K562 (cell line): ENCODE data around the gene PRDM4. TPM values are rescaled to one million over a fixed set of nuclear protein-coding genes. Genes with fewer than 3 reads are reported as not detected.

Source experiments
- DIDO1 ChIP-seq: fragments of 450-650 bp; IDR thresholded peaks from 2 replicates; pipeline ENCODE4 v1.6.1; 2016; ENCODE audit warnings: low read depth, missing biosample characterization, missing genetic modification characterization
- ESRRB ChIP-seq: fragments of 250-450 bp; sonication (Bioruptor Pico); IDR thresholded peaks from 2 replicates; pipeline ENCODE4 v1.5.0; 2020; ENCODE audit warnings: mild to moderate bottlenecking, moderate library complexity, borderline replicate concordance
- HMGN3 ChIP-seq: IDR thresholded peaks from 2 replicates; pipeline ENCODE4 v1.6.1; 2011; ENCODE audit warnings: borderline replicate concordance, low read depth, mild to moderate bottlenecking, mixed read lengths, low read length; ENCODE audit not compliant: insufficient read length; ENCODE audit errors: extremely low read depth
- KHSRP ChIP-seq: fragments of 450-650 bp; IDR thresholded peaks from 2 replicates; pipeline ENCODE4 v1.6.1; 2017
- POLR2AphosphoS2 ChIP-seq: IDR thresholded peaks from 2 replicates; pipeline ENCODE4 v1.6.1; 2012; ENCODE audit warnings: low read length, improper control_type of control experiment
- SP1 ChIP-seq: sonication (generic); formaldehyde crosslinking; IDR thresholded peaks from 2 replicates; pipeline ENCODE4 v1.8.1; 2022; ENCODE audit warnings: mild to moderate bottlenecking, missing genetic modification reagents
- TAF9B ChIP-seq: fragments of 450-650 bp; IDR thresholded peaks from 2 replicates; pipeline ENCODE4 v1.6.1; 2018; ENCODE audit warnings: mild to moderate bottlenecking; ENCODE audit not compliant: partially characterized antibody
- polyA plus RNA-seq, 8 experiments: library from polyadenylated mRNA; depleted of rRNA in 4 of 8; stranded (reverse) in 5 of 8; unstranded in 3 of 8; fragments of >200 nt; fragmentation: Nextera tagmentation in 2 of 8; fragmentation: Illumina TruSeq in 1 of 8; extraction: Ambion mirVana in 2 of 8; extraction: Trizol in 1 of 8; gene quantifications; 2 replicates each; pipeline versions ENCODE4 v1.2.1 to v1.2.3, GENCODE V29; 2011 to 2014; ENCODE audit warnings: inconsistent platforms in 1 of 8, missing spikeins in 1 of 8
- total RNA-seq, 7 experiments: library from RNA; depleted of rRNA in 6 of 7; stranded (reverse); fragments of >200 nt in 6 of 7; fragmentation: Illumina TruSeq in 2 of 7; extraction: Trizol in 2 of 7; gene quantifications; 2 replicates each; pipeline versions ENCODE4 v1.2.1 to v1.2.3, GENCODE V29; 2011 to 2021; ENCODE audit warnings: low replicate concordance in 1 of 7
- TF ChIP-seq, protein P1 (sequence below), 2 experiments: fragments of 450-650 bp; conservative IDR thresholded peaks; 2 replicates each; pipeline ENCODE4 v1.6.1; 2017; ENCODE audit warnings: mild to moderate bottlenecking in 2 of 2, moderate library complexity in 2 of 2
- TF ChIP-seq, protein P2 (sequence below): sonication (generic); formaldehyde crosslinking; IDR thresholded peaks from 2 replicates; pipeline ENCODE4 v1.8.0; 2022; ENCODE audit warnings: missing genetic modification reagents, mild to moderate bottlenecking, moderate library complexity, borderline replicate concordance
- TF ChIP-seq, protein P3 (sequence below): fragments of 250-450 bp; sonication (Bioruptor Pico); IDR thresholded peaks from 2 replicates; pipeline ENCODE4 v1.9.0; 2021; ENCODE audit warnings: mild to moderate bottlenecking, inconsistent platforms
- TF ChIP-seq, protein P4 (sequence below): fragments of 250-450 bp; sonication (Bioruptor Pico); IDR thresholded peaks from 2 replicates; pipeline ENCODE4 v1.4.0; 2020
- TF ChIP-seq, protein P5 (sequence below): sonication (generic); formaldehyde crosslinking; IDR thresholded peaks from 2 replicates; pipeline ENCODE4 v1.9.0; 2022; ENCODE audit warnings: mild to moderate bottlenecking, missing genetic modification reagents
- TF ChIP-seq, protein P6 (sequence below): fragments of 250-450 bp; sonication (Bioruptor Pico); IDR thresholded peaks from 2 replicates; pipeline ENCODE4 v1.4.0; 2020

Gene PRDM4
- total and polyA plus RNA-seq, 9 of the 15 experiments (the other 6 are each of a cell fraction or from before 2014, with no cell fraction given), result 5.9 to 26.0 (median 20.0) TPM

DNA sequence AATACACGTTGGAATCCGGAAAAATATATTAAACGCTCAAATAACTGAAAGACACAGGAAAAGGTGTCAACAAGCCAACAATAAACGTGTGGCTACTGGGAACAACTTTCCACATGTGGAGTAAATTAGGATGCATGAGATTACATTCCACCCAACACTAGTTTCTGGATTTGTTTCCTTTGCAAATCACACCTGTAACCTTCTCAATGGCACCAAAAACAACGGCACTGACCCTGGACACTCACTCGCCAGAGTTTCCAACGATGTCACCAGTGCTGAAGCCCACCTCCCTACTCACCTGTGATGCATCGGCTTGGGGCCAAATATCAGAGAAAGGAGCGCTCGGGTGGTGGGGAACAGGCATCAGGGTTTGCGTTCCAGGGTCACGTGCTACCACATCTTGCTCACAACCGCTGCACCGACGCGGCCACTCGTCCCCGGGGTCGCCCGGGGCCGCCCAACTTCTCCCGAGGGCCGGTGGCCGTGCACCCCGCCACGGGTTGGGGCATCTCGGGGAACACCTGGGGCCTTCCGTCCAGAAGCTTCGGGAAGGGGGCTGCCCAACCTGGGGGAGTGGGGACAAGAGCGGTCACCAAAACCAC is 629 bp downstream of the PRDM4 start (continued):
- TF ChIP-seq ESRRB (no peak), POLR2AphosphoS2 (no peak), KHSRP (no peak), HMGN3 (no peak), TAF9B (no peak), SP1 (CRISPR knock-in tag) (peak; percentile 63), DIDO1 (no peak)
- TF ChIP-seq, protein P1, sequence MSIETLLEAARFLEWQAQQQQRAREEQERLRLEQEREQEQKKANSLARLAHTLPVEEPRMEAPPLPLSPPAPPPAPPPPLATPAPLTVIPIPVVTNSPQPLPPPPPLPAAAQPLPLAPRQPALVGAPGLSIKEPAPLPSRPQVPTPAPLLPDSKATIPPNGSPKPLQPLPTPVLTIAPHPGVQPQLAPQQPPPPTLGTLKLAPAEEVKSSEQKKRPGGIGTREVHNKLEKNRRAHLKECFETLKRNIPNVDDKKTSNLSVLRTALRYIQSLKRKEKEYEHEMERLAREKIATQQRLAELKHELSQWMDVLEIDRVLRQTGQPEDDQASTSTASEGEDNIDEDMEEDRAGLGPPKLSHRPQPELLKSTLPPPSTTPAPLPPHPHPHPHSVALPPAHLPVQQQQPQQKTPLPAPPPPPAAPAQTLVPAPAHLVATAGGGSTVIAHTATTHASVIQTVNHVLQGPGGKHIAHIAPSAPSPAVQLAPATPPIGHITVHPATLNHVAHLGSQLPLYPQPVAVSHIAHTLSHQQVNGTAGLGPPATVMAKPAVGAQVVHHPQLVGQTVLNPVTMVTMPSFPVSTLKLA (conservative IDR thresholded peaks at IDR 0.05), result peak in 1 of 2 experiments; percentile 9; a peak in 1 of 4 replicates
- TF ChIP-seq, protein P2, sequence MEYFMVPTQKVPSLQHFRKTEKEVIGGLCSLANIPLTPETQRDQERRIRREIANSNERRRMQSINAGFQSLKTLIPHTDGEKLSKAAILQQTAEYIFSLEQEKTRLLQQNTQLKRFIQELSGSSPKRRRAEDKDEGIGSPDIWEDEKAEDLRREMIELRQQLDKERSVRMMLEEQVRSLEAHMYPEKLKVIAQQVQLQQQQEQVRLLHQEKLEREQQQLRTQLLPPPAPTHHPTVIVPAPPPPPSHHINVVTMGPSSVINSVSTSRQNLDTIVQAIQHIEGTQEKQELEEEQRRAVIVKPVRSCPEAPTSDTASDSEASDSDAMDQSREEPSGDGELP, result 0 out of 2 replicates have a peak, but pooled peaks have one; percentile 8
- TF ChIP-seq, protein P3, sequence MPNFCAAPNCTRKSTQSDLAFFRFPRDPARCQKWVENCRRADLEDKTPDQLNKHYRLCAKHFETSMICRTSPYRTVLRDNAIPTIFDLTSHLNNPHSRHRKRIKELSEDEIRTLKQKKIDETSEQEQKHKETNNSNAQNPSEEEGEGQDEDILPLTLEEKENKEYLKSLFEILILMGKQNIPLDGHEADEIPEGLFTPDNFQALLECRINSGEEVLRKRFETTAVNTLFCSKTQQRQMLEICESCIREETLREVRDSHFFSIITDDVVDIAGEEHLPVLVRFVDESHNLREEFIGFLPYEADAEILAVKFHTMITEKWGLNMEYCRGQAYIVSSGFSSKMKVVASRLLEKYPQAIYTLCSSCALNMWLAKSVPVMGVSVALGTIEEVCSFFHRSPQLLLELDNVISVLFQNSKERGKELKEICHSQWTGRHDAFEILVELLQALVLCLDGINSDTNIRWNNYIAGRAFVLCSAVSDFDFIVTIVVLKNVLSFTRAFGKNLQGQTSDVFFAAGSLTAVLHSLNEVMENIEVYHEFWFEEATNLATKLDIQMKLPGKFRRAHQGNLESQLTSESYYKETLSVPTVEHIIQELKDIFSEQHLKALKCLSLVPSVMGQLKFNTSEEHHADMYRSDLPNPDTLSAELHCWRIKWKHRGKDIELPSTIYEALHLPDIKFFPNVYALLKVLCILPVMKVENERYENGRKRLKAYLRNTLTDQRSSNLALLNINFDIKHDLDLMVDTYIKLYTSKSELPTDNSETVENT, result no peak
- TF ChIP-seq, protein P4, sequence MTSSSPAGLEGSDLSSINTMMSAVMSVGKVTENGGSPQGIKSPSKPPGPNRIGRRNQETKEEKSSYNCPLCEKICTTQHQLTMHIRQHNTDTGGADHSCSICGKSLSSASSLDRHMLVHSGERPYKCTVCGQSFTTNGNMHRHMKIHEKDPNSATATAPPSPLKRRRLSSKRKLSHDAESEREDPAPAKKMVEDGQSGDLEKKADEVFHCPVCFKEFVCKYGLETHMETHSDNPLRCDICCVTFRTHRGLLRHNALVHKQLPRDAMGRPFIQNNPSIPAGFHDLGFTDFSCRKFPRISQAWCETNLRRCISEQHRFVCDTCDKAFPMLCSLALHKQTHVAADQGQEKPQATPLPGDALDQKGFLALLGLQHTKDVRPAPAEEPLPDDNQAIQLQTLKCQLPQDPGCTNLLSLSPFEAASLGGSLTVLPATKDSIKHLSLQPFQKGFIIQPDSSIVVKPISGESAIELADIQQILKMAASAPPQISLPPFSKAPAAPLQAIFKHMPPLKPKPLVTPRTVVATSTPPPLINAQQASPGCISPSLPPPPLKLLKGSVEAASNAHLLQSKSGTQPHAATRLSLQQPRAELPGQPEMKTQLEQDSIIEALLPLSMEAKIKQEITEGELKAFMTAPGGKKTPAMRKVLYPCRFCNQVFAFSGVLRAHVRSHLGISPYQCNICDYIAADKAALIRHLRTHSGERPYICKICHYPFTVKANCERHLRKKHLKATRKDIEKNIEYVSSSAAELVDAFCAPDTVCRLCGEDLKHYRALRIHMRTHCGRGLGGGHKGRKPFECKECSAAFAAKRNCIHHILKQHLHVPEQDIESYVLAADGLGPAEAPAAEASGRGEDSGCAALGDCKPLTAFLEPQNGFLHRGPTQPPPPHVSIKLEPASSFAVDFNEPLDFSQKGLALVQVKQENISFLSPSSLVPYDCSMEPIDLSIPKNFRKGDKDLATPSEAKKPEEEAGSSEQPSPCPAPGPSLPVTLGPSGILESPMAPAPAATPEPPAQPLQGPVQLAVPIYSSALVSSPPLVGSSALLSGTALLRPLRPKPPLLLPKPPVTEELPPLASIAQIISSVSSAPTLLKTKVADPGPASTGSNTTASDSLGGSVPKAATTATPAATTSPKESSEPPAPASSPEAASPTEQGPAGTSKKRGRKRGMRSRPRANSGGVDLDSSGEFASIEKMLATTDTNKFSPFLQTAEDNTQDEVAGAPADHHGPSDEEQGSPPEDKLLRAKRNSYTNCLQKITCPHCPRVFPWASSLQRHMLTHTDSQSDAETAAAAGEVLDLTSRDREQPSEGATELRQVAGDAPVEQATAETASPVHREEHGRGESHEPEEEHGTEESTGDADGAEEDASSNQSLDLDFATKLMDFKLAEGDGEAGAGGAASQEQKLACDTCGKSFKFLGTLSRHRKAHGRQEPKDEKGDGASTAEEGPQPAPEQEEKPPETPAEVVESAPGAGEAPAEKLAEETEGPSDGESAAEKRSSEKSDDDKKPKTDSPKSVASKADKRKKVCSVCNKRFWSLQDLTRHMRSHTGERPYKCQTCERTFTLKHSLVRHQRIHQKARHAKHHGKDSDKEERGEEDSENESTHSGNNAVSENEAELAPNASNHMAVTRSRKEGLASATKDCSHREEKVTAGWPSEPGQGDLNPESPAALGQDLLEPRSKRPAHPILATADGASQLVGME (CRISPR knock-in tag), result peak; percentile 34; the same call in 1 of the 2 replicates
- TF ChIP-seq, protein P5, sequence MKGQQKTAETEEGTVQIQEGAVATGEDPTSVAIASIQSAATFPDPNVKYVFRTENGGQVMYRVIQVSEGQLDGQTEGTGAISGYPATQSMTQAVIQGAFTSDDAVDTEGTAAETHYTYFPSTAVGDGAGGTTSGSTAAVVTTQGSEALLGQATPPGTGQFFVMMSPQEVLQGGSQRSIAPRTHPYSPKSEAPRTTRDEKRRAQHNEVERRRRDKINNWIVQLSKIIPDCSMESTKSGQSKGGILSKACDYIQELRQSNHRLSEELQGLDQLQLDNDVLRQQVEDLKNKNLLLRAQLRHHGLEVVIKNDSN (CRISPR knock-in tag), result peak; percentile 81
- TF ChIP-seq, protein P6, sequence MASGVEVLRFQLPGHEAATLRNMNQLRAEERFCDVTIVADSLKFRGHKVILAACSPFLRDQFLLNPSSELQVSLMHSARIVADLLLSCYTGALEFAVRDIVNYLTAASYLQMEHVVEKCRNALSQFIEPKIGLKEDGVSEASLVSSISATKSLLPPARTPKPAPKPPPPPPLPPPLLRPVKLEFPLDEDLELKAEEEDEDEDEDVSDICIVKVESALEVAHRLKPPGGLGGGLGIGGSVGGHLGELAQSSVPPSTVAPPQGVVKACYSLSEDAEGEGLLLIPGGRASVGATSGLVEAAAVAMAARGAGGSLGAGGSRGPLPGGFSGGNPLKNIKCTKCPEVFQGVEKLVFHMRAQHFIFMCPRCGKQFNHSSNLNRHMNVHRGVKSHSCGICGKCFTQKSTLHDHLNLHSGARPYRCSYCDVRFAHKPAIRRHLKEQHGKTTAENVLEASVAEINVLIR (CRISPR knock-in tag), result no peak
